OCI-LY7 (cell line): ENCODE data around the gene TJP3.

Experiments used
- EZH2phosphoT487 ChIP-seq: fragments of 200-600 bp; sonication (generic); IDR thresholded peaks from 2 replicates; pipeline ENCODE4 v1.6.1; 2018; ENCODE audit warnings: low read depth, borderline replicate concordance, mild to moderate bottlenecking, mixed run types, antibody characterized with exemption, low read length, moderate library complexity, mixed read lengths
- TF ChIP-seq, protein P1 (sequence below): fragments of 200-600 bp; sonication (generic); conservative IDR thresholded peaks from 2 replicates; pipeline ENCODE4 v1.5.1; 2014; ENCODE audit warnings: mild to moderate bottlenecking, antibody characterized with exemption, low read length, moderate library complexity, mixed read lengths

DNA sequence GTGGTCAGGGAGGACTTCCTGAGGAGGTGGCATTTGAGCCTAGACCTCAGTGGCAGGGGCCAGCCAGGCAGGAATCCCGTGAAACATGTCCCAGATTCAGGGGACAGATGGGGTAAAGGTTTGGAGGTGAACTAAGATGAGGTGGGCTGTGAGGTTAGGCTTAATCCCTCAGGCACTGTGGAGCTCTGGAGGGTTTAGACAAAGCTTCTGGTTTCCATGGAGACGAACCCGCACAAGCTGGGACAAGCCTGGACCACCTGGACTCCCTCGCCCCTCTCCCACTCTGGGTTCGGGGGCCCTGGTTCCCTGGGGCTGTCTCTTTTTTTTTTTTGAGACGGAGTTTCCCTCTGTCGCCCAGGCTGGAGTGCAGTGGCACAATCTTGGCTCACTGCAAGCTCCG lies 15.7 kb downstream of the TJP3 start:
- TF ChIP-seq, protein P1, sequence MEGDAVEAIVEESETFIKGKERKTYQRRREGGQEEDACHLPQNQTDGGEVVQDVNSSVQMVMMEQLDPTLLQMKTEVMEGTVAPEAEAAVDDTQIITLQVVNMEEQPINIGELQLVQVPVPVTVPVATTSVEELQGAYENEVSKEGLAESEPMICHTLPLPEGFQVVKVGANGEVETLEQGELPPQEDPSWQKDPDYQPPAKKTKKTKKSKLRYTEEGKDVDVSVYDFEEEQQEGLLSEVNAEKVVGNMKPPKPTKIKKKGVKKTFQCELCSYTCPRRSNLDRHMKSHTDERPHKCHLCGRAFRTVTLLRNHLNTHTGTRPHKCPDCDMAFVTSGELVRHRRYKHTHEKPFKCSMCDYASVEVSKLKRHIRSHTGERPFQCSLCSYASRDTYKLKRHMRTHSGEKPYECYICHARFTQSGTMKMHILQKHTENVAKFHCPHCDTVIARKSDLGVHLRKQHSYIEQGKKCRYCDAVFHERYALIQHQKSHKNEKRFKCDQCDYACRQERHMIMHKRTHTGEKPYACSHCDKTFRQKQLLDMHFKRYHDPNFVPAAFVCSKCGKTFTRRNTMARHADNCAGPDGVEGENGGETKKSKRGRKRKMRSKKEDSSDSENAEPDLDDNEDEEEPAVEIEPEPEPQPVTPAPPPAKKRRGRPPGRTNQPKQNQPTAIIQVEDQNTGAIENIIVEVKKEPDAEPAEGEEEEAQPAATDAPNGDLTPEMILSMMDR = no peak
- TF ChIP-seq EZH2phosphoT487 = no peak
